MG63 (cell line): ENCODE data around the gene IFNB1. TPM values are rescaled to one million over a fixed set of nuclear protein-coding genes. Genes with fewer than 3 reads are reported as not detected.
A peak's percentile ranks its signal among the peaks of the same experiment; 100 is the strongest.

Source experiments
- DNase-seq: peaks from one replicate; pipeline ENCODE4 v3.0.0-alpha.2; 2020
- H3K27me3 ChIP-seq: fragments of 250-450 bp; sonication (Bioruptor Pico); 2 replicates; pipeline ENCODE4 v1.5.1; 2020; ENCODE audit warnings: mild to moderate bottlenecking, moderate library complexity
- H3K36me3 ChIP-seq: fragments of 250-450 bp; sonication (Bioruptor Pico); 2 replicates; pipeline ENCODE4 v1.5.1; 2020; ENCODE audit warnings: mild to moderate bottlenecking, moderate library complexity
- H3K4me3 ChIP-seq: fragments of 250-450 bp; sonication (Bioruptor Pico); 2 replicates; pipeline ENCODE4 v1.5.1; 2020; ENCODE audit warnings: mild to moderate bottlenecking, moderate library complexity
- H3K9me3 ChIP-seq: fragments of 250-450 bp; sonication (Bioruptor Pico); 2 replicates; pipeline ENCODE4 v1.5.1; 2020; ENCODE audit warnings: mild to moderate bottlenecking, moderate library complexity
- total RNA-seq: library from RNA; depleted of rRNA; stranded (reverse); fragments of >200 nt; shearing (Covaris generic); gene quantifications from 2 replicates; pipeline ENCODE4 v1.2.3, GENCODE V29; 2014; ENCODE audit warnings: low replicate concordance; rRNA removed

The IFNB1 gene
- total RNA-seq, 1 experiment from 2014 or later, result 4.1 TPM

DNA sequence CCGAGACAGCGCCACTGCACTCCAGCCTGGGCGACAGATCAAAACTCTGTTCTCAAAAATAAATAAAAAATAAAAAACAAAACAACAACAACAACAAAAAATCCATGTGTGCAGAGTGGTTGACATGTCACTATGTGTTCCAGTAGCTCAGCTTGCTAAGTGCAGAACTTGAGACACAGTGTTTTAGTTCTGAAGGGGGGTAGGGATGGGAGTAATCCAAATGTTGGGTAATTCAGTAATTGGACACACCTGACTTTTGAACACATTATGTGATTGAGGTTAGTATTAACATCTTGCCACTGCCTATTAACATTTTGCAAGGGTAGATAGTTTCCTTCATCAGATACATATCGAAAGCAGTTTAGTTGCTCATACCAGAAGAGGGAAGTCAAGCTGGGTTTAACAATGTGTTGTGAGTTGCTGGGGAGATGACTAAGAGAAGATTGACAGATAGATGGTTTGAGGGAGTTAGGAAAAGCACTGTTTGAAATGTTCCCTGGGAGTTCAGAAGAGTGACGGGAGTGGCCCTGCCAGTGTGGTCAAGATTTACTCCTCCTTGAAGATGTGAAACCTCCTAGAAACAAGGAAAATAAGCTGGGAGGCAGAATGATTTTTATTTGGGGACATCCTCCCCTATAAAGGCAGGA is 47.2 kb downstream of the IFNB1 start:
- Histone ChIP-seq H3K9me3 (no peaks in the 10 kb centered on the region), H3K36me3 (no peaks in the 10 kb centered on the region), H3K27me3 (no peaks in the 10 kb centered on the region), H3K4me3 (peak overlapping the region; percentile 39)
- DNase-seq, result peak; percentile 71

DNA sequence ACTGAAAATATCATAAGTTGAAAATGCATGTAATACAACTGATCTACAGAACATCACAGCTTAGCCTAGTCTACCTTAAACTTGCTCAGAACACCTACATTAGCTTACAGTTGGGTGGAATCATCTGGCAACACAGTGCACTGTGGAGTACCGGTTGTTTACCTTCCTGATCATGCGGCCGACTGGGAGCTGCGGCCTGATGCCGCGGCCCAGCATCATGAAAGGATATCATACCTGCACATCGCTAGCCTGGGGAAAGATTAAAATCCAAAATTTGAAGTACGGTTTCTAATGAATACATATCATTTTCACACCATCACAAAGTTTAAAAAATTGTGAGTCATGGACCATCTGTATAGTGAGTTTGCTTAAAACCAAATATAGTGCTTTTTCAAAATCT is 48.1 kb downstream of the IFNB1 start:
- no peaks in the 10 kb centered on the region for H3K36me3 ChIP-seq
- H3K9me3 ChIP-seq, result no peaks in the 10 kb centered on the region
- no peaks in the 10 kb centered on the region for H3K27me3 ChIP-seq

DNA sequence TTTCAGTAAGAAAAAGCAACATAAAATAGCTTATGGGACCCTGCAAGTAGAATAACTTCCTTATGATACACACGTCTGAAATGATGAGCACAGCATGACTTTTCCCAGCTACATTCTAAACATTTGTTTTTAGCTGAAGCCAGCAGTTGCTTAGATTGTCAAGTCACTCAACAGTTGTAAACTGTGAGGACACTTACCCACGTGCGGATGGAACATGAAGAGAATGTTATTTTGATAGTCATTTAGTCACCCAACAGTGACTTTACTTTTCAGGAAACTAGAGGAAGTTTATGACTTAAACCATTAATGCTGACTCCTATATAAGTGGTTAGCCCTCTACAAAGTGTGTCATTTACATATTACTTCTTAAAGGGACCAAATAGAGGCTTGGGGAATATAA is 49.3 kb downstream of the IFNB1 start:
- Histone ChIP-seq H3K9me3 (no peaks in the 10 kb centered on the region), H3K36me3 (no peaks in the 10 kb centered on the region), H3K4me3 (no peak overlapping the region), H3K27me3 (no peaks in the 10 kb centered on the region)
- DNase-seq, result peak; percentile 46

More for the DNA sequence above, 48.1 kb downstream of the IFNB1 start:
- DNase-seq, result no peak
- no peak overlapping the region for H3K4me3 ChIP-seq

DNA sequence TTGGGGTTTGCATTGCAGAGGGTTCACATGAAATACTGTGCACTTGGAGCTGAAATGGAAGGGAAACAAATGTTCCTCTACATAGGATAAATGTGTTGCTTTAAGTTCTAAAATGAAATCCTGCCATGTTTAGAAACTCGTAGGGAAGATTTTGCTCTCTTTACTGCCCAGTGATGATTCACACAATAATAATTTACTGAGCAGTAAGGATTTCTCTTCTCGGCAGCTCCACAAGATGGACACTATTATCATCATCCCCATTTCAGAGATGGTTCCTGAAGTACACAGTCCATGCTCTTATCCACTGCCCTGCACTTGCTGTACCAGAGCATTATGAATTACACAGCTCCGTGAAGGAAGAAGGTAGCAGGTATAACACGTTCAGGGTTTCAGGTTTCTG is 50.4 kb downstream of the IFNB1 start:
- no peak for DNase-seq
- H3K4me3 ChIP-seq, result no peak overlapping the region
- H3K9me3 ChIP-seq, result no peaks in the 10 kb centered on the region
- H3K36me3 ChIP-seq, result no peaks in the 10 kb centered on the region
- H3K27me3 ChIP-seq, result no peaks in the 10 kb centered on the region

Other genes starting within 250 kb of the IFNB1 start
- 3.8 and 6.7 TPM in 2 replicates for gene HACD4, start 46.3 kb downstream of the IFNB1 start, total RNA-seq
- not detected in 2 replicates for gene IFNW1, start 63.9 kb upstream of the IFNB1 start, total RNA-seq
- not detected in 2 replicates for gene IFNA21, start 88.7 kb upstream of the IFNB1 start, total RNA-seq
- gene IFNA4, start 109.6 kb upstream of the IFNB1 start, total RNA-seq, result not detected in 2 replicates
- not detected in 2 replicates for gene IFNA7, start 124.3 kb upstream of the IFNB1 start, total RNA-seq
- not detected in 2 replicates for gene IFNA10, start 129.2 kb upstream of the IFNB1 start, total RNA-seq
- gene IFNA16, start 139.4 kb upstream of the IFNB1 start, total RNA-seq, result not detected in 2 replicates
- not detected in 2 replicates for gene IFNA17, start 150.3 kb upstream of the IFNB1 start, total RNA-seq
- not detected in 2 replicates for gene IFNA14, start 162.1 kb upstream of the IFNB1 start, total RNA-seq
- gene IFNA5, start 227.4 kb upstream of the IFNB1 start, total RNA-seq, result not detected in 2 replicates